ENCODE data around the gene CCDC192. TPM values are rescaled to one million over a fixed set of nuclear protein-coding genes. Genes with fewer than 3 reads are reported as not detected.
A peak's percentile ranks its signal among the peaks of the same experiment; 100 is the strongest.

The CCDC192 gene
- total and polyA plus RNA-seq, 2 experiments from 2014 or later, result 0.40 TPM; not detected in 1

GRCh38 chr5:127967323-127967982 lies 264.3 kb downstream of the CCDC192 start:
- no peak for ATAC-seq
- H3K4me3 ChIP-seq, result no peak overlapping the region

More at GRCh38 chr5:127967323-127967982, 264.3 kb downstream of the CCDC192 start:
- no peak for DNase-seq (ENCODE audit: low spot score)
- H3K9me2 ChIP-seq (ENCODE audit: insufficient read depth), result no peaks in the 10 kb centered on the region
- TF ChIP-seq STAT1 (IDR thresholded peaks at IDR 0.05; ENCODE audit: unreplicated experiment) (no peak), REST (IDR thresholded peaks at IDR 0.05; ENCODE audit: unreplicated experiment) (no peak), ZNF331 (CRISPR knock-in tag; IDR thresholded peaks at IDR 0.05; ENCODE audit: low read depth) (no peak), ZNF114 (CRISPR knock-in tag; IDR thresholded peaks at IDR 0.05) (no peak)
- TF ChIP-seq, protein P1, sequence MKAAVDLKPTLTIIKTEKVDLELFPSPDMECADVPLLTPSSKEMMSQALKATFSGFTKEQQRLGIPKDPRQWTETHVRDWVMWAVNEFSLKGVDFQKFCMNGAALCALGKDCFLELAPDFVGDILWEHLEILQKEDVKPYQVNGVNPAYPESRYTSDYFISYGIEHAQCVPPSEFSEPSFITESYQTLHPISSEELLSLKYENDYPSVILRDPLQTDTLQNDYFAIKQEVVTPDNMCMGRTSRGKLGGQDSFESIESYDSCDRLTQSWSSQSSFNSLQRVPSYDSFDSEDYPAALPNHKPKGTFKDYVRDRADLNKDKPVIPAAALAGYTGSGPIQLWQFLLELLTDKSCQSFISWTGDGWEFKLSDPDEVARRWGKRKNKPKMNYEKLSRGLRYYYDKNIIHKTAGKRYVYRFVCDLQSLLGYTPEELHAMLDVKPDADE (IDR thresholded peaks at IDR 0.05), result no peak
- TF ChIP-seq, protein P2, sequence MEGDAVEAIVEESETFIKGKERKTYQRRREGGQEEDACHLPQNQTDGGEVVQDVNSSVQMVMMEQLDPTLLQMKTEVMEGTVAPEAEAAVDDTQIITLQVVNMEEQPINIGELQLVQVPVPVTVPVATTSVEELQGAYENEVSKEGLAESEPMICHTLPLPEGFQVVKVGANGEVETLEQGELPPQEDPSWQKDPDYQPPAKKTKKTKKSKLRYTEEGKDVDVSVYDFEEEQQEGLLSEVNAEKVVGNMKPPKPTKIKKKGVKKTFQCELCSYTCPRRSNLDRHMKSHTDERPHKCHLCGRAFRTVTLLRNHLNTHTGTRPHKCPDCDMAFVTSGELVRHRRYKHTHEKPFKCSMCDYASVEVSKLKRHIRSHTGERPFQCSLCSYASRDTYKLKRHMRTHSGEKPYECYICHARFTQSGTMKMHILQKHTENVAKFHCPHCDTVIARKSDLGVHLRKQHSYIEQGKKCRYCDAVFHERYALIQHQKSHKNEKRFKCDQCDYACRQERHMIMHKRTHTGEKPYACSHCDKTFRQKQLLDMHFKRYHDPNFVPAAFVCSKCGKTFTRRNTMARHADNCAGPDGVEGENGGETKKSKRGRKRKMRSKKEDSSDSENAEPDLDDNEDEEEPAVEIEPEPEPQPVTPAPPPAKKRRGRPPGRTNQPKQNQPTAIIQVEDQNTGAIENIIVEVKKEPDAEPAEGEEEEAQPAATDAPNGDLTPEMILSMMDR (conservative IDR thresholded peaks at IDR 0.05; ENCODE audit: low read depth in 2 of 2), result no peak
- TF ChIP-seq, protein P3, sequence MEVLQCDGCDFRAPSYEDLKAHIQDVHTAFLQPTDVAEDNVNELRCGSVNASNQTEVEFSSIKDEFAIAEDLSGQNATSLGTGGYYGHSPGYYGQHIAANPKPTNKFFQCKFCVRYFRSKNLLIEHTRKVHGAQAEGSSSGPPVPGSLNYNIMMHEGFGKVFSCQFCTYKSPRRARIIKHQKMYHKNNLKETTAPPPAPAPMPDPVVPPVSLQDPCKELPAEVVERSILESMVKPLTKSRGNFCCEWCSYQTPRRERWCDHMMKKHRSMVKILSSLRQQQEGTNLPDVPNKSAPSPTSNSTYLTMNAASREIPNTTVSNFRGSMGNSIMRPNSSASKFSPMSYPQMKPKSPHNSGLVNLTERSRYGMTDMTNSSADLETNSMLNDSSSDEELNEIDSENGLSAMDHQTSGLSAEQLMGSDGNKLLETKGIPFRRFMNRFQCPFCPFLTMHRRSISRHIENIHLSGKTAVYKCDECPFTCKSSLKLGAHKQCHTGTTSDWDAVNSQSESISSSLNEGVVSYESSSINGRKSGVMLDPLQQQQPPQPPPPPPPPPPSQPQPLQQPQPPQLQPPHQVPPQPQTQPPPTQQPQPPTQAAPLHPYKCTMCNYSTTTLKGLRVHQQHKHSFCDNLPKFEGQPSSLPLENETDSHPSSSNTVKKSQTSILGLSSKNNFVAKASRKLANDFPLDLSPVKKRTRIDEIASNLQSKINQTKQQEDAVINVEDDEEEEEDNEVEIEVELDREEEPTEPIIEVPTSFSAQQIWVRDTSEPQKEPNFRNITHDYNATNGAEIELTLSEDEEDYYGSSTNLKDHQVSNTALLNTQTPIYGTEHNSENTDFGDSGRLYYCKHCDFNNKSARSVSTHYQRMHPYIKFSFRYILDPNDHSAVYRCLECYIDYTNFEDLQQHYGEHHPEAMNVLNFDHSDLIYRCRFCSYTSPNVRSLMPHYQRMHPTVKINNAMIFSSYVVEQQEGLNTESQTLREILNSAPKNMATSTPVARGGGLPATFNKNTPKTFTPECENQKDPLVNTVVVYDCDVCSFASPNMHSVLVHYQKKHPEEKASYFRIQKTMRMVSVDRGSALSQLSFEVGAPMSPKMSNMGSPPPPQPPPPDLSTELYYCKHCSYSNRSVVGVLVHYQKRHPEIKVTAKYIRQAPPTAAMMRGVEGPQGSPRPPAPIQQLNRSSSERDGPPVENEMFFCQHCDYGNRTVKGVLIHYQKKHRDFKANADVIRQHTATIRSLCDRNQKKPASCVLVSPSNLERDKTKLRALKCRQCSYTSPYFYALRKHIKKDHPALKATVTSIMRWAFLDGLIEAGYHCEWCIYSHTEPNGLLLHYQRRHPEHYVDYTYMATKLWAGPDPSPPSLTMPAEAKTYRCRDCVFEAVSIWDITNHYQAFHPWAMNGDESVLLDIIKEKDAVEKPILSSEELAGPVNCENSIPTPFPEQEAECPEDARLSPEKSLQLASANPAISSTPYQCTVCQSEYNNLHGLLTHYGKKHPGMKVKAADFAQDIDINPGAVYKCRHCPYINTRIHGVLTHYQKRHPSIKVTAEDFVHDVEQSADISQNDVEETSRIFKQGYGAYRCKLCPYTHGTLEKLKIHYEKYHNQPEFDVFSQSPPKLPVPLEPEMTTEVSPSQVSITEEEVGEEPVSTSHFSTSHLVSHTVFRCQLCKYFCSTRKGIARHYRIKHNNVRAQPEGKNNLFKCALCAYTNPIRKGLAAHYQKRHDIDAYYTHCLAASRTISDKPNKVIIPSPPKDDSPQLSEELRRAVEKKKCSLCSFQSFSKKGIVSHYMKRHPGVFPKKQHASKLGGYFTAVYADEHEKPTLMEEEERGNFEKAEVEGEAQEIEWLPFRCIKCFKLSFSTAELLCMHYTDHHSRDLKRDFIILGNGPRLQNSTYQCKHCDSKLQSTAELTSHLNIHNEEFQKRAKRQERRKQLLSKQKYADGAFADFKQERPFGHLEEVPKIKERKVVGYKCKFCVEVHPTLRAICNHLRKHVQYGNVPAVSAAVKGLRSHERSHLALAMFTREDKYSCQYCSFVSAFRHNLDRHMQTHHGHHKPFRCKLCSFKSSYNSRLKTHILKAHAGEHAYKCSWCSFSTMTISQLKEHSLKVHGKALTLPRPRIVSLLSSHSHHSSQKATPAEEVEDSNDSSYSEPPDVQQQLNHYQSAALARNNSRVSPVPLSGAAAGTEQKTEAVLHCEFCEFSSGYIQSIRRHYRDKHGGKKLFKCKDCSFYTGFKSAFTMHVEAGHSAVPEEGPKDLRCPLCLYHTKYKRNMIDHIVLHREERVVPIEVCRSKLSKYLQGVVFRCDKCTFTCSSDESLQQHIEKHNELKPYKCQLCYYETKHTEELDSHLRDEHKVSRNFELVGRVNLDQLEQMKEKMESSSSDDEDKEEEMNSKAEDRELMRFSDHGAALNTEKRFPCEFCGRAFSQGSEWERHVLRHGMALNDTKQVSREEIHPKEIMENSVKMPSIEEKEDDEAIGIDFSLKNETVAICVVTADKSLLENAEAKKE (CRISPR knock-in tag; IDR thresholded peaks at IDR 0.05), result no peak
- H3K4me3 Mint-ChIP-seq, result no peak overlapping the region
- H3K9me3 Mint-ChIP-seq, result no peaks in the 10 kb centered on the region
- H3K4me1 Mint-ChIP-seq, result no peaks in the 10 kb centered on the region; the same call in 2 of the 3 replicates
- H3K79me2 ChIP-seq (replicated peaks; ENCODE audit: insufficient read depth), result no peaks in the 10 kb centered on the region
- H2AFZ ChIP-seq, result no peak overlapping the region
- H3K27ac Mint-ChIP-seq, result peak overlapping the region; percentile 31; the same call in 1 of the 2 replicates
- H4K20me1 ChIP-seq (replicated peaks; ENCODE audit: insufficient read depth), result no peaks in the 10 kb centered on the region
- H3K36me3 ChIP-seq (ENCODE audit: insufficient read depth), result no peaks in the 10 kb centered on the region
- H3F3A ChIP-seq (replicated peaks; ENCODE audit: low read depth), result no peaks in the 10 kb centered on the region
- H3K27me3 ChIP-seq (ENCODE audit: insufficient read depth), result no peaks in the 10 kb centered on the region
- no peaks in the 10 kb centered on the region for H3K27me3 Mint-ChIP-seq (ENCODE audit: insufficient read depth, low read depth, poor library complexity)
- no peaks in the 10 kb centered on the region for H3K4me1 ChIP-seq (ENCODE audit: insufficient read depth)
- no peaks in the 10 kb centered on the region for H3K36me3 Mint-ChIP-seq (ENCODE audit: low read depth)
- H3K4me2 ChIP-seq, result no peak overlapping the region
- no peak overlapping the region for H3K27ac ChIP-seq (ENCODE audit: low read depth)
